ENCODE measurements around the gene USP47.
"Not testable (repeated sequence)": the region's sequence is repeated elsewhere in the genome, so short reads cannot be mapped to it uniquely, and the experiment has no call there.

USP47 gene

DNA sequence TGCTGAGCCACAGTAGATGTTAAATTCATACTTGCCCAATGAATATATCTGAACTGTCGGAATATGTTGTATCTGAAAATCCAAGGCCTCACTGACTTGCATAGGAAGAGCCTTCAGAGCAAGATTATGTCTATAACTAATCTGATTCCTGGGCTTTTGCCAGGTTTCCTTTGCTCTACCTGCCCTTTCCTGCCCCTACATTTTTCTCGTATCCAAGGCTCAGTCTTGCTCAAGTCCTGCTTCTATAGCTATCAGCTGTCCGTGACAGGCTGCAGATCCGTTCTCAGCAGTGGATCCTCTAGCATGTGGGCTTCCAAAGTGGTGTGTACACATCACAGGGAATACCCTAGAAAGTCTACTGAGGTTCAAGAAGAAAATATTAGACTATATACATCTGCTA is 18.8 kb upstream of the USP47 start:
- DNase-seq = no peak

DNA sequence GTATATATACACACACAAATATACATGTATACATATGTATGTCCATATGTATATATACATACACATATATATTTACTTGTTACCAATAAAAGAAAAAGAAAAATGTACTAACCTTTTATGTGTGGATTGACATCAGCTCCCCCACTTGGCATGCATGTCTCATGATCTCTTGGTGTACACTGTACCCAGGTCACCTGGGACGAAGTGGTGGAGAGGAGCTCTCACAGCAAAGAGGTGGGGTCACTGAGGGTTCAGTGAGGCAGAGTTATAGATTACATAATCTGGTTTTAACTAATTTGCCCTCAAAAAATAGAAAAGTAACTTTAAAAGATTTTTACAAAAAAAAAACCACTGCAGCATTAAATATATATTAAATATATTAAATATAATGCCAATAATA is 15.5 kb upstream of the USP47 start:
- DNase-seq = no peak

DNA sequence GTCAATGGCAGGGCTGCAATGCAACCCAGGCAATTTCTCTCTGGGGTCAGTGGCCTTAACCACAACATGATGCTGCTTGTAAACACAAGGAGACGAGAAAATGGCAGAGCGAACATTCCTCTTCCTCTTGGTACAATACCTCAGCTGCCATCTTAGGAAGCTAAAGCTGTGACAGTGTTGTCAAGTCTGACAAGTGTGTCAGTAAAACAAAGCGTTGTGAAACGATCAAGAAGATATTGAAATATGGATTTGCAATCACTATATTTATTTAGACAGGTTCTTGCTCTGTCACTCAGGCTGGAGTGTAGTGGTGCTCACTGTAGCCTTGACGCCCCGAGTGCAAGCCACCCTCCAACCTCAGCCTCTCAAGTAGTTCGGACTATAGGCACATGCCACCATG is 14.5 kb upstream of the USP47 start:
- DNase-seq = no peak

DNA sequence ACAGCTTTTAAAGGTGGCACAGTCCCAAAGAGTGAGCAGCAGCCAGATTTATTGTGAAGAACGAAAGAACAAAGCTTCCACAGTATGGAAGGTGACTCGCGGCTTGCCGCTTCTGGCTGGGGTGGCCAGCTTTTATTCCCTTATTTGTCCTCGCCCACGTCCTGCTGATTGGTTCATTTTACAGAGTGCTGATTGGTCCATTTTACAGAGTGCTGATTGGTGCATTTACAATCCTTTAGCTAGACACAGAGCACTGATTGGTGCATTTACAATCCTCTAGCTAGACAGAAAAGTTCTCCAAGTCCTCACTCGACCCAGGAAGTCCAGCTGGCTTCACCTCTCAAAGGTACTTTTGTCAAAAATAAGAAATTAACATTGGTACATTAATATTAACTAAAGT is 10.4 kb upstream of the USP47 start:
- DNase-seq = not testable (repeated sequence)

DNA sequence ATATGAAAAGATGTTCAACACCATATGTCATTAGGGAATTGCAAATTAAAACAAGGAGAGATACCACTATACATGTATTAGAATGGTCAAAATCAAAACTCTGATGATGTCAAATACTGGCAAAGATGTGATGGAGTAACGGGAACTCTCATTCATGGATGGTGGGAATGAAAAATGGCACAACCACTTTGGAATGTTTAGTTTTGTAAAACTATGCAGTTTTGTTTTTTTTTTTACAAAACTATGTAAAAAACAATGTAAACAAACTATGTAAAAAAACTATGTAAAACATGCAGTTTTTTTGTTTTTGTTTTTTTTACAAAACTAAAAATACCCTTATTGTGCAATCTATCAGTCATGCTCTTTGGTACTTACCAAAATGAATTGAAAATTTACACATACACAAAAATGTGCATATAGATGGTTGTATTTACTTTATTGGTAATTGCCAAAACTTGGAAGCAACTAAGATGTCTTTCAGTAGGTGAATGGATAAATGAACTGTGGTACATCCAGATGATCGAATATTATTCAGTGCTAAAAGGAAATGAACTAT is 5.0 kb upstream of the USP47 start:
- no peak for DNase-seq

DNA sequence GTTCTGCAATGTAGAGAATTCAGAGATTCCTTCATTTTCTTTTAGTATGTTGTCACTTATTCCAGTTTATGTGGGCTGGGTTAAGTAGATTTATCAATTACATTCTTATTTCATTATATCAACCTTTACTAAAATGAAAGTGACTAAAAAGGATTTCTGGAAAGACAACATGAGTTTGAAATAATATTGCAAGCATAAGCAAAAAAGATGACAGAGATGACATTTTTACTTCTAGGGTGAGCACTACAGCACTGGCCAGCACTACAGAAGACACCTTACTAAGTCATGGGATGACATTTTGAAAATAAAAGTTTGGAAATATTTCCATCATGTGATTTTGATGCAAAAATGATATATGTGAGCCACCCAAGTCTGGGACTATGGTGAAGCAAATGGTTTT is 2.1 kb upstream of the USP47 start:
- DNase-seq = no peak

DNA sequence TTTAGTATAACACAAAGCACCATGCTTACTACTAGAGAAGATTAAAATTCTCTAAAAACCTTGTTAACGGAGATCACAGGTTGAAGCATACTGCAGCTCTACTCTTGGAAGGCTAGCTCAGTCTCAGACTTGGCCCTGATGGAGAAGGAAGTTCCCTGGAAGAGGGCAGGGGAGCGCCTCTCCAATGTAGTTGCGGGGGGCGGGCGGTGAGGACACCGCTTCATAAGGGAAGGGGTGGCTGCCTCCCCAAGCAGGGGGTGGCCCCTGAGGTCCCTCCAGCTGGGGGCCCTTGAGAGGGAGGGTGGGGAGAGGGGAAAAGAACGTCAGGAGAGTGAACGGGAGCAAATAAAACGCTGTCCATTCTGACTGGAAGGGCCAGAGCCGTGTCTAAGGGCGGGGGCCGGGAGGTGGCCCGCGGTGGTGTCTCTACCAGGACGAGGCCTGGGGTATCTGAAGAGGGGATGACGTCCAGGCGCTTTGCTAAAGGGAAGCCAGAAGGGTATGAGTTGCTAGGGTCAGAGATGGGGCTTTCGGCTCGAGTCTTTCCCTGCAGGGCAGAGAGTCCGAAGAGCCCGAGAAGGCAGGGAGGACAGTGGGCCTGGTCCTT is 553 bp upstream of the USP47 start:
- peak; percentile 38 to 65 (median 55) for DNase-seq

DNA sequence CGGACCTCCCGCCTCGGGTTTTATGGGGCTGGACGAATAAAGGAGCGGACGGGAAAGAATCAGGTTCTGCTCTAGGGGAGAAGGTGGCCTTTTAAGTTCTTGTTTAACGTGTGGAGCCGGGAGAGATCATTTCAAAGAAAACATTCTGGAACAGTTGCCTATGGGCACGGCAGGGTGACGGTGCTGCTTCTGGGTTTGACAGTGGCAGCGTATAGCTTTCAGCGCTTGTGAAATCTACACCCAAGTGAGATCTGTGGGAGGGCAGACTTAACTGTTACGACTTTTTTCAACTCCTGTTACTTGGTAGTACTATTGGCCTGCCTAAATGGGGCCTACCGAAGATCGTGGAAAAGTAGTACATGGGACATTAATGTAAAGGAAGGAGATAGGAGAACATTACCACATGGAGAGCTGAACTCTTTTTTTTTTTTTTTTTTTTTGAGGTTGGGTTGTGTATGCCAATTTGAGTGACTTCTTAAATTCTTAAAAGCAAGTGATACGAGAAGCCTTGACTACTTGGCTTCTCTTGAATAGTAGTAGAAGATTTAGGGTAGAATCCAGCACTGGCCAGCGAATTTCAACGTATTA is 743 bp downstream of the USP47 start:
- peak; percentile 82 to 90 (median 86) for DNase-seq

DNA sequence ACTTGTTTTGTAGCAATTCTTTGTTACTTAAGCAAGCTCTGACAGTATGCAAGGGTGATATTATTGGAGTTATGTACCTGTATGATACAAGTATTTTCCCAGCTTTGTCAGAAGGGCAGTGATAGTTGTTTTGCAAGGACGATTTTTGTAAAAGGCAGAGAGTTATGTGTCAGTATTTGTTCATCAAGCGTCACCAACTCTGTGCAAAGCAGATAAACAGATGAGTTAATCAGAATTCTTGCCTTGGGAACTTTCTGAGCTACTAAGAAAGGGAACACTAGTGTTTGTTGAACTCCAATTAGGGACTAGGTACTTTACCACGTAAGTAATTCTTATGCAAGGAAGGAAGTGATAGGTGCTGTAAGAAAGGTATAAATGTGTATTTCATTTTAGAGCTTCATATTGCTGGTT is 1.4 kb downstream of the USP47 start:
- peak; percentile 37 to 86 (median 60) for DNase-seq

DNA sequence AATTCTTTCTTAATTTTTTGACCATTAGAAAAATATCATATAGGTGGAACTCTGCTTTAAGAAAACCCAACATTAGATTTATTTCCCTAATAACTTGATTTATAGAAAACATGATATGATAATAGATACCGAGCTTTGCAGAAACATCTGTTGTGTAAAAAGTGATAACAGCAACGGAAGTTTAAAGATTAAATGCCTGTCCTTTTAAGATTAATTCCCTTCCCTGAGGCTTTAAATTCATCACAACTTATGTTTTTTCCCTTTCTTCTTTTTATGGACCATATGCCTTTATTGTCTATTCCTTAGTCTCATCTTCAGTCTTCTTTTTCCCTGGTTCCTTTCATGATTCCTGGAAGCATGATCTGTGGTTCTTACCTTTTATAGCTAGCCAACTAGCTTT is 1.9 kb downstream of the USP47 start:
- no peak for DNase-seq

DNA sequence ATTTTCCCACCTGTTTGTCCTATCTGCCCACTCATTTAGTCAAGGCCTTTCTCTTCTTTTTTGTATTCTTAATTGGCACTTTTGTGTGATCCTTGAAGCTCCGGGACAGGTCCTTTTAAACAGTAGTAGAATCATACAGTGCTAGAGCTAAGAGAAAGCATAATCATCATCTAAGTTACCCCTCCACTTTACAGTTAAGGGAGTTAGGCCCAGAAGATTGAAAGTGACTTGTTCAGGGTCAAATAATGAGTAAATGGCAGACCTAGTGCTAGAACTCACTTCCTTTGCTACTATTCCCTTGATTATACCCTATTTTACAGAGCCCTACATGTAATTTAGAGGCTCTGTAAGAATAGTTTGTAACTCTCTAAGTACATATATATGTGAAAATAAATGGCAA is 2.5 kb downstream of the USP47 start:
- no peak for DNase-seq

DNA sequence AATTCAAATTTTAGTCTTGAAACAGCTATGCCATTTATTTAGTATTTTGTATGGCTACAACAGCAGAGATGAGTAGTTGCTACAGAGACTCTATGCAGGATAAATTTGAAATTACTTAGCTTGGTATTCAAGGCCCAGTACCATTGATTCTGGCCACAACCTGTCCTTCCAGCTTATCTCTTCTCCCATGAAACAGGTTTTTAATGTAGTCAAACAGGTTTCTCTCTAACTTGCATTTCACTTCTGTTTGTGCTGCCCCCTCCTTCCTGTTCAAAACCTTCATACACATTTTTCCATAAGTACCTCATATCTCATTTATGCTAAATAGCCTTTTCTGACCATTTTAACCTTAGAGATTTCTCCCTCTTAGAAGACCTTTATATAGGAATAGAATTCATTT is 3.3 kb downstream of the USP47 start:
- no peak for DNase-seq

DNA sequence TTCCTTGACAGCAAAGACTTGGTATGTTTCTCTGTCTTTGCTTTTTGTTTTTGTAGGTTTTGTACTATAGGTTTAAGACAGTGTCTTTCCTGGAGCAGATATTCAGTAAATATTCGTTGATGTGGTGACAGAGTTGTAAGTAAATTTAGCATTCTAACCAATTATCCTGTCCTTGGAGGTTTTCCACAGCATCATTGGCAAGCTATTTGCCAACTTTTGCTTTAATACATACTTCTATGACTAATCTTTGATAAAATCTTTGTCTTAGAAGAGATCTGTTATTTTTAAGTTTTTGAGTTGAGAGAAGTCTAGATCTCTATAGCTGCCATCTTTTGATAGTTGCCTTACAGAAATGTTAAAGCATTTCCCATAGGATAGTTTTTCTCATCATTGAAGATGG is 3.8 kb downstream of the USP47 start:
- DNase-seq = no peak

DNA sequence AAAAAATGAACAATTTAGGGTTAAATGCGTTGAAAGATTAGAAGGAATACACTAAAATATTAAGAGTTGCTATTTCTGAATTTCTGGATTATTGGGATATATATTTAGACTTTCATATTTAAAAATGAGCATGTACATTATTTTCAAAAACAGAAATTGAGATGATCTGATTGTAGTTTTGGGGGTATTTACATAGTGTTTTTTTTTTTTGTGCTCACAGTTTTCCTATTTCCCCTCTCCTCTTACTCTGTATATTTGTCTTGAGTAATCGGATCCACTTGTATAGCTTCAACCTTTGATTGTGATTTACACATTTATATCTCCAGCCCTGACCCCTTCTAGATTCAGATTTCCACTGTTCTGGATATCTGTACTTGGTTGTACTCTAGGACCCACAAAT is 5.3 kb downstream of the USP47 start:
- DNase-seq = no peak

DNA sequence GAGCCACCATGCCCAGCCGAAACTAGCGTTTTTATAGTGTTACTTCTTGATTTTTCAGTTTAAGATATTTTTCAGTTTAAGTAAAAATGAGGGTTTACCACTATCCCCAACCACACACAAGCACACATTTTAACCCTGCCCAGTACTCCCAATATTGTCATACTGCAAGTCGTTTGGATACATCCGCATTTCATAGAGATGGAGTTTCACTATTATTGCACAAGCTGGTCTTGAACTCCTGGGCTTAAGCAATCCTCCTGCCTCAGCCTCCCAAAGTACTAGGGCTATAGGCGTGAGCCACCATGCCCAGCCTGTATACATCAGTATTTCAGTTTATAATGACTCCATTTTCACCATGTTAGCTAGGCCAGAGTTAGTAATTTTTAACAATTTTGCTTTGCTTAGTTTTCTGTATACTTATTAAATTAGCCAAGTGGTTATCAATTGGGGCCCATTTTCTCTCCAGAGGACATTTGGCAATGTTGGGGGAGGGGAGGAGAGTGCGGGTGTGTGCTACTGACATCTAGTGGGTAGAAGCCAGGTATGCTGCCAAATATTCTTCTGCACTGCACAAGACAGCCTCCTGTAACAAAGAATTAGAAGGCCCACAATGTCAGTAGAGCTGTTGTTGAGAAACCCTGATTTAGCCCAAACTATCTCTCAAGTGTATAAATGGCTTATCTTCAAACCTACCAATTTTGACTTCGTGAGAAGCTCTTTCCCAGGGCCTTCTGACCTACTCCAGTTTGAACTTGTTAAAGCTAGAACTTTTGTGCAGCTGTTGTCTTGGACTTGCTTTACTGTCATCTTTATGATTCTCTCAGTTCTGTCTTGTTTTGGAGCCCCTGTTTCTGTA is 7.3 kb downstream of the USP47 start:
- peak; percentile 31 to 57 (median 55) for DNase-seq

DNA sequence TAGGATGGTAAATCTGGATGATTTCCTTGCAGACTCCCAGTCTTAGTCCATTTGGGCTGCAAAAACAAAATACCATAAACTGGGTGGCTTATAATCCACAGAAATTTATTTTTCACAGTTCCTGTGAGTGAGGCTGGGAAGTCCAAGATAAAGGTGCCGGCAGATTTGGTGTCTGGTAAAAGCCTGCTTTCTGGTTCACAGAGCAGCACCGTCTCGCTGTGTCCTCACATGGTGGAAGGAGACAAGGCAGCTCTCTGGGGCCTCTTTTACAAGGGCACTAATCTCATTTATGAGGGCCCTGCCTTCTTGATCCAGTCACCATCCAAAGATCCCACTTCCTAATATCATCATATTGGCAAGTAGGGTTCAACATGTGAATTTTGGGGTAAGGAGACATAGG is 8.9 kb downstream of the USP47 start:
- no peak for DNase-seq

DNA sequence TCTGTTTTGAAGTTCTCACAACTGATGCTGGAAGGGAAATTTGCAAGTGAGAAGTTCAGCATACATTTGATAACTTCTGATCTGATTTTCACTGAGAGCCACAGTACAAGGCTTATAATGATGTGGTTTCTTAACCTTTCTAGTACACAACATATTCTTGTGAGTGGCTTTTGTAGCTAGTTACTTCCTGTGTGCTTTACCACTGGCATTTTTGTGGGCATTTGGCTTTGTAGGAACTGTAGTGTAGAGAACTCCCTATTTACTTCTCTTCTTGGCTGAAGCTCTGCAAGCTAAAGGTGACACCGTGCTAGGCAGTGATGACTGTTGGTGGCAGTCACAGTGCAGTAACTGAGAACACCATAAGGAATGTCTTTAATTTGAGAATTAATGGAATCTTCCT is 14.9 kb downstream of the USP47 start:
- peak in 3 of 4 experiments; percentile 10 to 25 (median 21) for DNase-seq

DNA sequence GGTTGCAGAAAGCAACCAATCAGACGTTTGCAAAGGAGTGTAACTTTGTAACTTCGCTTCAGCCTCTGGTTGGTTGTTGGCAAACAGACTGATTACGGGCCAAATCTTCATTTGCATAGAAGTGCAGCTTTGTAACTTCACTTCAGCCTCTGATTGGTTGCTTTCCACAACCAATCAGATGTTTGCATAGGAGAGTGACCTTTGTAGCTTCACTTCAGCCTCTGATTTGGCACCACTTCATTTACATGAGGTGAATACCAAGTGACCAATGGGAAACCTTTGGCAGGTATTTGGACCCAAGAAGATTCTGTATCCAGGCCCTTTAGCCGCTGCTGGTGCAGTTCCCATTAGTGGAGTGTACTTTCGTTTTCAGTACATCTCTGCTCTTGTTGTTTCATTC is 16.0 kb downstream of the USP47 start:
- DNase-seq = no peak

DNA sequence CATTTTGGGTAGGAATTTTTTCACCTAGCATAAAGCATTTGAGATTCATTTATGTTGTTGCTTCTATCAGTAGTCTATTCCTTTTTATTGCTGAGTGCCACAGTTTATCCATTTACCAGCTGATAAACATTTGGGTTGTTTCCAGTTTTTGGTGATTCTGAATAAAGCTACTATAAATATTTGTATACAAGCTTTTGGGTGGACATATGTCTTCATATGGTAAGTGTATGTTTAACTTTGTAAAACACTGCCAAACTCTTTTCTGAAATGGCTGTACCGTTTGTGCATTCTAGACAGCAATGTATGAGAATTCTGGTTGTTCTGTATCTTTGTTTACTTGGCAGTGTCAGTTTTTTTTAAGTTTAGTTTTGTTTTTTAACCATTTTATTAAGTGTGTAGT is 16.9 kb downstream of the USP47 start:
- DNase-seq = no peak

DNA sequence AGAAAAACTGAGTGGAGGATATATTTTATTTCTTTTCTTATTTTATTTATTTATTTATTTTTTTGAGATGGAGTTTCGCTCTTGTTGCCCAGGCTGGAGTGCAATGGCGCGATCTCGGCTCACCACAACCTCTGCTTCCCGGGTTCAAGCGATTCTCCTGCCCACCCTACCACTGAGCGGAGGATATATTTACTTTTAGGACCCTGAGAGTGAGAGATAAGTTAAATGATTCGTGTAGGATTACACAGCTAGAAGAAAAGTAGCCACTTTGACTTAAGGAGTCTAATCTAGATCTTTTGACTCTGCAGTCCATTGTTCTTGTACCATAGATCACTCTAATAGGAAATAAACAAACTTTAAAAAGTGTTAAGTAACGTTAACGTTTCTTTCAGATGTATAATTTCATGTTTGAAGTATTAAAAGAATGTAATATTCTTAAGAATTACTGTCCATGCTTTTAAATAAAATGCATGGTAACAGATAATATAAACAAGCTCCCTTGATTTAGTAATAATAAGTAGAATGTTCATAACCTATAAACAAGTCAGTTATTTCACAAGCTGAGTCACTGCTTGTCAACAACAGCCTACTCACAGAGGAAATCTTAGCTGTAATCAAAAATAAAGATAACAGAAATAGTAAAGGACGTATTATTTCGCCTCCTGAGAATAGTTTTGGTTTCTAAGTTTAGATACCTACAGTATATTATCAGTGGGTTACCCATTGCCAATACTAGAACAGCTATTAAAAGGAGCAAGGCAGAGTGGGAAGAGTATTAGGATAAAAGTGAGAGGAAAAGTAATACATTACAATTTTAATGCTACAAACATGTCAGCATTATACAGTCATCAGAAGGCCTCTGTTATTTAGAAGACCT is 18.6 kb downstream of the USP47 start:
- peak in 2 of 4 experiments; percentile 15 to 26 for DNase-seq

DNA sequence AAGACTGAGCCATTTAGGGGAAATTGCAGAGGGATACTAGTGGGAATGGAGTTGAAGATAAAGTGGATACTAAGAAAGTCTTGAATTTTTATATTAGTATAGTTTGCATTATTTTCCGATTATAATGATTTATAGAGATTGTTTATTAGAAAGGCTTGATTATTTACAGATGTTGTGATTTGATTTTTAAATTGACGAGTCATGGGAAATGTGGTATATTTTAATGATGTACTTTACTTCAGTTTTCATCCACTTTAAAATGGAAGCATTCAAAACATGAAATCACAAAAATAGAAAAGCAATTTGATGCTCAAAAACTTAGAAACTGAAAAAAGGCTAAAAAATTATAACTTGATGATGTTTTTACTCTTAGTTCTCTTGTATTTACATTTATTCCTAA is 21.2 kb downstream of the USP47 start:
- no peak for DNase-seq

DNA sequence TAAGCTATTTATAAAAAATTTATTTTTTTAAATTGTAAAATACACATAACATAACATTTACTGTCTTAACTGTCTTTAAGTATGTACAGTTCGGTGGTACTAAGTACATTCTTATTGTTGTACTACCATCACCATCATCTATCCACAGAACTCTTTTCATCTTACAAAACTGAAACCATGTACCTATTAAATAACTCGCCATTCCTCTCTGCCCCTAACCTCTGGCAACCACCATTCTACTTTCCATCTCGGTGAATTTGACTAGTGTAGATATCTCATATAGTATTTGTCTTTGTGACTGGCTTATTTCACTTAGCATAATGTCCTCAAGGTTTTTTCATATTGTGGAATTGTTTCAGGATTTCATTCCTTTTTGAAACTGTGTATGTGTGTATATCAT is 22.6 kb downstream of the USP47 start:
- DNase-seq = no peak

DNA sequence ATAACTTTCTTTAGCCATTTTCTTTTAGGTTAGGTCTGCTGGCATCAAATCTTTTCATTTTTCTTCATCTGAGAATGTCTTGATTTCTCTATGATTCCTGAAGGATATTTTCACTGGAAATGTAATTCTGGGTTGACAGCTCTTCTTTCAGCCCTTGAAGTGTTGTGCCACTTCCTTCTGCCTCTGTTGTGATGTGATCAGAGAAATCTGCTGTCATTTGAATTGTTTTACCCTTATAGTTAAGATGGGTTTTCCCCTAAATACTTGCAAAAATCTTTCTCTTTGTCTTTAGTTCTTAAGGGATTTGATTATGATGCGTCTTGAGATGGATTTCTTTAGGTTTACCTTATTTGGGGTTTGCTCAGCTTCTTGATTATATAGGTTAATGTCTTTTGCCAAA is 23.0 kb downstream of the USP47 start:
- DNase-seq = peak in 1 of 4 experiments; percentile 15
